OCI-LY3 (cell line): ENCODE measurements around the gene DNAH5.

Experiments
- EZH2phosphoT487 ChIP-seq: fragments of 200-600 bp; shearing (Covaris generic); IDR thresholded peaks from 2 replicates; pipeline ENCODE4 v1.6.1; 2018; ENCODE audit warnings: antibody characterized with exemption, mixed run types, low read depth
- TF ChIP-seq, protein P1 (sequence below): fragments of 200-600, 300-600 bp; sonication (generic); IDR thresholded peaks from 2 replicates; pipeline ENCODE4 v1.5.1; 2014; ENCODE audit warnings: antibody characterized with exemption, low read length, low read depth

DNA sequence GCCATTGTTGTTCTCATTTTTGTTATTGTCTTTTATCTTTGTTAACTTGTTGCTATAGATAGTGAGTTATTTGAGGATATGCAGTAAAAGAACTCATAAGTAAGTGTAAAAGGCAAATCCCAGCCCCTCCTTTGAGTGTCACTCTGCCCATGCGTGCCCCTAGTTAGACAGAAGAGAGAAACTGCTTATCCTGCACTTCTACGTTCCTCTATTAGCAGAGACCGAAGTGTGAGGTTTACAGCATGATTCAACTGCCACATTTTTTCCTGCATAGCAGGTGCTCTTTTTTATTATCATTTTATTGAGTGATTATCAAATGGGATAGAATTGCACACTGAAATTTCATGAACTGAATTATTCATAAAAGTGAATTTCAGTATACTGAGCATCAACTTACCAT, 12.0 kb upstream of the DNAH5 start:
- TF ChIP-seq, protein P1, sequence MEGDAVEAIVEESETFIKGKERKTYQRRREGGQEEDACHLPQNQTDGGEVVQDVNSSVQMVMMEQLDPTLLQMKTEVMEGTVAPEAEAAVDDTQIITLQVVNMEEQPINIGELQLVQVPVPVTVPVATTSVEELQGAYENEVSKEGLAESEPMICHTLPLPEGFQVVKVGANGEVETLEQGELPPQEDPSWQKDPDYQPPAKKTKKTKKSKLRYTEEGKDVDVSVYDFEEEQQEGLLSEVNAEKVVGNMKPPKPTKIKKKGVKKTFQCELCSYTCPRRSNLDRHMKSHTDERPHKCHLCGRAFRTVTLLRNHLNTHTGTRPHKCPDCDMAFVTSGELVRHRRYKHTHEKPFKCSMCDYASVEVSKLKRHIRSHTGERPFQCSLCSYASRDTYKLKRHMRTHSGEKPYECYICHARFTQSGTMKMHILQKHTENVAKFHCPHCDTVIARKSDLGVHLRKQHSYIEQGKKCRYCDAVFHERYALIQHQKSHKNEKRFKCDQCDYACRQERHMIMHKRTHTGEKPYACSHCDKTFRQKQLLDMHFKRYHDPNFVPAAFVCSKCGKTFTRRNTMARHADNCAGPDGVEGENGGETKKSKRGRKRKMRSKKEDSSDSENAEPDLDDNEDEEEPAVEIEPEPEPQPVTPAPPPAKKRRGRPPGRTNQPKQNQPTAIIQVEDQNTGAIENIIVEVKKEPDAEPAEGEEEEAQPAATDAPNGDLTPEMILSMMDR = no peak
- no peak for TF ChIP-seq EZH2phosphoT487
